HG03060 (cell line): ENCODE measurements around the gene FDXR.

Source experiments
- ATAC-seq: cut with Tn5 transposase; IDR thresholded peaks from one replicate; pipeline ENCODE4 v1.9.1; 2021; ENCODE audit warnings: low read depth, moderate number of reproducible peaks; ENCODE audit not compliant: unreplicated experiment

FDXR gene

DNA sequence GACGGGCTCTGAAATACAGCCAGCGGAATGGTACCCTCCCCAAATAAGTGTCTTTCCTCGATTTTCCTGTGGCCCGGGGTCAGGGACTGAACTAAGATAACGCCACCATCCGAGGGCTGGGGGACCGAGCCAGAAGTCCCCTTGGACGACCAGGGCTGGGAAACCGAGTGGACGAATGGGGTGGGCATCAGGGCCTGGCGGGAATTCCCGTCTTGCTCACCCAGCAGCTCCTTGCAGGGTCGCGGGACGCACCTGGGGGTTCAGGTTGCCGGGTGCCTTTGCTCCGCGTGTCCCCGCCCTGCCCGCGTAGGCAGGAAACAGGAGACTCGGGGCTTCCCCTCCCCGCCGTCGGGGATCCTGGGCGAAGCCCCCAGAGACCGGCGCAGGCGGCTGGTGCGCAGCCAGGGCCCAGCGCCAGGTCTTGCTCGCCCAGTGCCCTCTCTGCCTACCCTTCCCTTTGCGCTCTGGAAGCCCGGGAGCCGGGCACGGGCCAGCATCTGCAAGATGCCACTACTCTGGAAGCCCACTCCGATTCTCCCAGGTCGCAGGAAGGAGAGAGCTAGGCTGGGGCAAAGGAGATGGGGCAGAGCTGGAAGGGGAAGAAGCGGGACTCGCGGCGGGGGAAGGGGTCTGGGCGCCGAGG lies 12.4 kb downstream of the FDXR start:
- no peak for ATAC-seq

DNA sequence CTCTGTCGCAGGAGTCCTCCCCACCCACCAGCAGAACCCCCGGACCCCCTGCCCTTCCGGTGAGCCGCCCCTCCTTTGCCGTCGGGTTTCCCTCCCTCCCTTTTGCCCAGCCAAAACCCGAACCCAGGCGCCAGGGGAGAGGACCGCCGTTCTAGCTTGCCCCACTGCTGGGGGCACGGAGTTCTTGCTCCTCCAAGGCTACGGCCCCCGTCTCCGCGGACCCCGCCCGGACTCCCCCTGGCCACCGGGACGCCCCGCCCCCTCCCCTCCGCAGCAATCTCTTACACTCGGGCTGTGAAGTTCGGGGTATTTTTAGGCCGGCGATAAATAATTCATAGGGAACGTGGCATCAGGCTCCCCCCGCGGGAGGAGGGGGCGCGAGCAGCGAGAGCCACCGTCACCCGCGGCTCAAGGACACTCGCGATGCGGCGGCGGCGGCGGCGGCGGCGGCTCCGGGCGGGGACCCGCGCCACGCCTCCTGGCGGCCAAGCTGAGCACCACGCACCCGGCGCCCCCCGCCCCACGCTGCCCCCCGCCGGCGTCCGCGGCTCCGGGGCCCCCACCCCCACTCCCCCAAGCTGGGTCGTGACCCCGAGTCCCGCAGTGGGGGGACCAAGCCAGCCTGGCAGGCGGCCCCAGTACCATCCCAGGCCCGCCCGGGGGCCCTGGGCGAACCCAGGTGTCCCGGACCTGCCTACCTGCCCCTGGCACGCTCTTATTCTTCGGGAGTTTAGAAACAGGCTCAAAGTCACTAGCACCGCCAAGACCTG lies 13.2 kb downstream of the FDXR start, which contains the start of gene GRIN2C:
Gene GRIN2C, minus strand, starts transcription at position 427 of the 770 bp plus-strand sequence. CDS start 4,793 bp downstream, outside the sequence.
- no peak for ATAC-seq

DNA sequence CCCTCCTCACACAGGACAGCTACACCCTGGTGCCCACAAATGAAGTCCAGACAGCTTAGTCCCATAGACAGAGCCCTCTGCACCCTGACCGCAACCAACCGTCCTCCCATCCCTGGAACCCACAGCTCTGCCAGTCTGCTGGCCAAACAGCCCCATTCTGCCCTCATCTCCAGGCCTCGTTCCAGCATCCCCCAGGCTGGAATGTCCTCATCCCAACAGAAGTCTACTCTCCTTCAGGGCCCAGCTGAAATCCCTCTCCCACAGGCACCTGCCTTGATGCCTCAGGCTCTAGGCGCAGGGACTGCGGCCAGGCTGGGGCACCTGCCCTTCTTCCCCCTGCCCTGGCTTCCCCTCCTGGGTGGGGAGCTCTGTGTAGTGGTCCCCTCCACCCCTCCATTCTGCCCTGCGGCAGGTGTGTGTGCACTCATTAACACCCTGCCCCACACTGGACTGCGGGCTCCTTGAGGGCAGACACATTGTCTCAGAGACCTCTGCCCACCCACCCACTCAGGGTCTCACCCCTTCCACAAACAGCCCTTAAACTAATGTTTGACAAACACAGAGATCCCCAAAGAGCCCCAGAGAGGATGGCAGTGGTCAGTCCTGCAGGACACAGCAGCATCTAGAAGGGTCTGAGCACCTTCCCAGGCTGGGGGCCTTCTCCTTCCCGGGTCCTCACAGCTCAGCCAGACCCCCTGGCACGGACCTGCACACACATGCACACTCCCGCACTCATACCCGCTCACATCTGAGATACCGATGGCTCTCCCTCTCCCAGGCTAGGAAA lies 13.9 kb downstream of the FDXR start:
- ATAC-seq, result no peak

DNA sequence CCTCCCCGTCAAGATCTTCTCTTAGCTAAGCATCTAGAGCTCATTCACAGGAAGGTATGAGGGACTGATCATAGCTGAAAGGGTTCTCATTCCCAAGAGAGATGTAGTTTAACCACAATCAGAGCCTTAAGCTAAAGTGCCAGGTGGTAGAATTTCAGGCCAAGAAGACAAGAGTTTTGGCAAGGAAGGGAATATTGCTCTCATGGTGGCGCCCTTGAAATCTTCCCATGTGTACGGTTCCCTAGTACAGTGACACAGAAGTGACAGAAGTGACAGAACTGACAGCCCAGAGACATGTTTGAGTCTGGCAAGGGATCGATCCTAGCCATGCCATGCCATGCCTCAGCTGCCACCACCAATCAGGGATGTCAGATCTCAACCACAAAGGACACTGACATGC lies 15.6 kb downstream of the FDXR start:
- no peak for ATAC-seq

DNA sequence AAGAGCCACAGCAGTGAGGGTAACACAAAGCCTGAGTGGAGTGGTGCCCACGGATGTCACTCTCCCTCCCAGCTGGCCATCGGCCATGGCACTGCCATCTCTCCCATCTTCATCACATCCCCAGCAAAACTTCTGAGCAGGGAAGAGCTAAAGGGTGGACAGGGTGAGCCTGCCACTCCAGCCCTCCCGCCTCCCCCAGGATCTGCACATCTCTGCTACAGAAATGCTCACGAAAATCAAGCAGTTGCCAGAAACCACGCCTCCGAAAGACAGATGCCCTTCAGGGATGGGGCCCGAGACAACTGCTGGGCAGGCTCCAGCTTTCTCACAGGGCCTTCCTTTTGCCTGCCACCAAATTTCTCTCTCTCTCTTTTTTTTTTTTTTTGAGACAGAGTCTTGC lies 16.7 kb downstream of the FDXR start:
- no peak for ATAC-seq

DNA sequence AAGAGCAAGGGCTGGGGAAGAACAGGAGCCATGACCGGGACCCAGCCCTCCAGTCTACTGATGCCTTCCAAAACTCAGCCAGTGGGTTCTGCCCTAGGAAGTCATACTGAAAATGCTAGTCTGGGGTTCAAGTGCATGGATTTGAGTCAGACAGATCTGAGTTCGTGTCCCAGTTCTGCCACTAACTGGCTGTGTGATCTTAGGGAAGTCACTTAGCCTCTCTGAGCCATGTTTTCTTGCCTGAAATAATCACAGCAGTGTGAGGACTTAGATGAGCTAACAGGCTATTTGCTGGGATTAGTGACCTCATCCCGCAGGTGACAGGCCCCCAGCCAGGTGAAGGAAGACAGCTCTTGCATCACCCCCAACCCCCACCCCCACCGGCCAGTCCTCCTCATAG lies 17.5 kb downstream of the FDXR start:
- no peak for ATAC-seq

DNA sequence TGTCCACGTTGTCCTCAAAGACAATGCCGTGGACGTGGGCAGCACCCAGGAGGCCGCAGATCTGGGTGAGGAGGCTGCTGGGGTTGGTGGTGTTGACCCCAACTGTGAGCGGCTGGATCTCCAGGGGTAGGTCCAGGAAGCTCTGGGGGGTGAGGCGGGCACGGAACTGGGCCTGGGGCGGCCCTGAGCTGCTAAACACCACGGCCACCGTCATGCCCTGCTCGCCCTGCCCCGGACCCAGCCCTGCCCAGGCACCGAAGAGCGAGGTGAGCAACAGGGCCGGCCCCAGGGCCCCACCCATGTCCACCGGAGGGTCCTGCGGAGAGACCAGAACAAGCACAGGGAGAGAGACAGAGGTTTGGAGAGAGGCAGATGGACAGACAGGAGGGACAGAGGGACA lies 18.0 kb downstream of the FDXR start:
- ATAC-seq, result no peak

DNA sequence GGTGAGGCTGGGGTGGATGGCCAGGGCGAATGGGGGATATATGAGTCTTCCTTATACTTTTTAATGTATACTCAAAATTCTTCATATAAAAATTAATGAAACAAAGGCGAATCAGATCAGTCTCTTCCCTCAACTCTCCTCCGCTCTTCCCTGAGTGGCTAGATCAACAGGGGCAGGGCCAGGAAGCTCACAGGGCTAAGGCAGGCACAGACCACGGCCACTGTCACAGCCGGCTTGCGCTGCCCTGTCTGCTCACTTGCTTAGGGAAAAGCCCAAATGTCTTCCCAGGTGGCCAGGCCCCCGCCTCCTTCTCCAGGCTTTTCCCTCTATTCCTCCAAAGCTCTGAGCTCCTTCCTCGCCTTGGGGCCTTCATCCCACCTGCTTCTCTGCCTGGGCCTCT lies 19.1 kb downstream of the FDXR start:
- no peak for ATAC-seq

DNA sequence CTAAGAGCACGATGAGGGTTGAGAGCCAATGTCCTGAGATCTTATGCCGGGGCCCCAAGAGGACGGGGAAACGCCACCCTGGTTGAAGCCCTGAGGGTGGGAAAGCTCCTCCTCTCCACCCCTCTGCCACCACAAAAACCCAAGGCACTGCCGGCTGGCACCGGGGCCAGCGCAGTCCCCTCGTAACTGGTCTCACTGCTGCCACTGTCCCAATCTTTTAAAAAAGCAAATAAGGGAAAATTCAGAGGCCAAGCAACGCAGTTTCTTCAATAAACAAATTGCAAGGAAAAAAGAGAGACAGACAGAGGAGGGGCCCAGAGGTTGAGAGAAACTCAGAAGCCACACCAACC lies 19.8 kb downstream of the FDXR start:
- ATAC-seq, result no peak

DNA sequence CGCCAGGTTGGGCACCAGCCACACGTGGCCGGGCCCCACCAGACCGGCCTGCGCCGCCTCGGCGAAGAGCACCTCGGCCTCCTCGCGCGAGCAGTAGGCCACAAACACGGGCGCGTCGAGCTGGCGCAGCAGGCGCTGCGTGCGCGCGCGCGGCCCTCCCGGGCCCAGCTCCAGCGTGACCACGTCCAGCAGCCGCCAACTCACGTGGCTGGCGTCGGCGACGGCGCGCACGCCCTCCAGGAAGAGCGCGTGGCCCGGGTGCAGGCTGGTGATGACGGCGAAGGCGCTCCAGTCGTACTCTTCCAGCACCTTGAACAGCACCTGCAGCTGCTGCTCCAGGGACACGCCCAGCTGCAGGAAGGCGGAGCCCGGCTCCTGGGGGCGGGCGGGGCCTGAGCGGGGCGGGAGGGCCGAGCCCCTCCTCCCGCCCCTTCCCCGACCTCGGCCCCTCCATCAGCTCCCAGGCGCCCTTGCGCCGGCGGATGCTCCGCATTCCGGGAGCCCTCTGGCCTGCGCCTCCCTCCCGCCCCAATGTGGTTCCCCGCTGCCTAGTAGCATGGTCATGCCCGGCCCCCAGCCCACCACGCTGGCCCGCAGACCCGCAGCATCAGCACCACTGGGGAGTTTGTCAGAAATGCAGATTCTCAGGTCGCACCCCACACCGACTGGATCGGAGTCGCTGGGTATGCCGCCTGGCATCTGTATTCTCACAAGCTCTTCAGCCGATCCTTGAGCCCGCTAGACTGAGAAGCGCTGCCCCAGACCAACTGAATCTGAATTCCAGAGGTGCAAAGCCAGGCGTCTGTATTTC lies 20.4 kb downstream of the FDXR start:
- no peak for ATAC-seq

DNA sequence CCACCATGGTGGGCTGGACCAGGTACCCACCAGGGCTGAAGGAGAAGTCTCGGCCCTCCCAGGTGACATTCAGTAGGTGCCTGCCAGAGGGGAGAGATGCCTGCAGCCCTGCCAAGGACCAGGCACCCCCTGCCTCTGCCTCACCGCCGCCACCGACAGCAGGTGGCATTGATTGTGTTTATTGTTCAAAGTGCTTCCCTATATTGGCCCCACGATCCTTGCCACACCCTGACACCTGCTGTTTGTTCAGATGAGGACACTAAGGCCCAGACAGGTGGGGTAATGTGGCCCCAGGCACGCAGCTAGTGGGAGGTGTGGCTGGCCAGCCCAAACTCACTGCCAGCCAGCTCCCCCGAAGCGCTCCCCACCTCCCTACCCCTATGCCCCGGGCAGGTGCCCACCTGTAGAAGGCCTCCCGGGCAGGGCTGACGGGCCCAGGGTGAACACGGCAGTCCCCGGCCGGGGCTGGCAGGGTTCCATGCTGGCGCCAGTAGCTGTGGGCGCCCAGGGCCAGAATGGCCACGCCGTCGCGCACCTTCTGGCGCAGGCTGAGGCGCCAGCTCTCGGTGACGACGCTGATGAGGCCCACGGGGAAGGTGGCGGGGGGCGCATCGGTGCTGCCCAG lies 21.1 kb downstream of the FDXR start:
- ATAC-seq, result no peak

DNA sequence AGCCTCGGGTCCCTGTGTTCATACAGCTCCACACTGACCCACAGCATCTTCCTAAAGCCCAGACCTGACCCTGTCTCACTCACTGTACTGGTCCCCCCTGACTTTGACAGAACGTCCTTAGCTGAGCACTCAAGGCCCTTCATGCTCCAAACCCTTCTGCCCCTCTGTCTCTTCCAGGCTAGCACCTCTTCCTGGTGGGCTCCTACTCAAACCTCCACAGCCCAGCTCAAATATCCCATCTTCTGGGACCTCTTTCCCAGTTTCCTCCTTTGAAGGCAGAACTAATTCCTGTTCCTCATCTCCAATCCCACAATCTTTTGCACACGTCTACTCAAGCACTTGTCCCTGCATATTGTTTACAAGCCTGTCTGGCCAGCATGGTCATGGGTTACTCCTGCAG lies 21.9 kb downstream of the FDXR start:
- no peak for ATAC-seq

DNA sequence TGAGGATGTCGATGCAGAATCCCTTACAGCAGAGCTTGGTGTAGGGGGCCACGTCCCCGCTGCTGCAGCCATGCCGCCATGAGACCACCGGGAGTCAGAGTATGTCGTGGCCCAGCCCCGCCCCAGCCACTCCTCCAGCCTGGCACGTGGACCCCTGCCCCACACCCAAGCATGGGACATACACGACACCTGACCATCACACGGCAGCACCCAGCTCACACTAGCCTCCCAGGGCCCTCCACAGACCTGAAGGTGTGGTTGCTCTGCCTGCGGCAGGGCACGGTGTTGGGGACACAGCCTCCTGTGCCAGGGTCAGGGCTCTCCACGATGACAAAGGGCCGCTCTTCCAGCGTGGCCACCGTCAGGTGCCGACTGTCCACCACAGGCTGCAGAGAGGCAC lies 22.5 kb downstream of the FDXR start:
- ATAC-seq, result no peak

DNA sequence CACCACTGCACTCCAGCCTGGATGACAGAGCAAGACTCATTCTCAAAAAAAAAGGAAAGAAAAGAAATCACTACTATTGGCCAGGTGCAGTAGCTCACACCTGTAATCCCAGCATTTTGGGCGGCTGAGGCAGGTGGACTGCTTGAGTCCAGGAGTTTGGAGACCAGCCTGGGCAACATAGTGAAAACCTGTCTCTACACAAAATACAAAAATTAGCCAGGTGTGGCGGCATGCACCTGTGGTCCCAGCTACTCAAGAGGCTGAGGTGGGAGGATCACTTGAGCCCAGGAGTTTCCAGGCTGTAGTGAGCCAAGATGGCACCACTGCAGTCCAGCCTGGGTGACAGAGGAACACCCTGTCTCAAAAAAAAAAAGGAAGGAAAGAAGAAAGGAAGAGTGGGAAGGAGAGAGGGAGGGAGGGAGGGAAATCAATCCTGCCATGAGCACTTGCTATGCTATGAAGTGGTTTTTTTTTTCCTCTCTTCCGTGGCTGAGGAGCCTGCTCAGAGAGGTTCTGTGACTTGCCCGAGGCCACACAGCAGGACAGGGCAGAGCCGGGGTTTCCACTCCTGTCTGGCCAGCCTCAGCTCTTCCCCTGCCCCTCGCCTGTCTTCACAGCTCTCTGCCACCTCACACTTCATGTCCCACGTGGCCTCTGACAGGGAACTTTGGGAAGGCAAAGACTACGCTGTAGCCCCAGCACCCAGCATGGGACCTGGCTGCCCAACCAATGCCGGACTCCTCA lies 24.0 kb downstream of the FDXR start:
- ATAC-seq, result no peak

DNA sequence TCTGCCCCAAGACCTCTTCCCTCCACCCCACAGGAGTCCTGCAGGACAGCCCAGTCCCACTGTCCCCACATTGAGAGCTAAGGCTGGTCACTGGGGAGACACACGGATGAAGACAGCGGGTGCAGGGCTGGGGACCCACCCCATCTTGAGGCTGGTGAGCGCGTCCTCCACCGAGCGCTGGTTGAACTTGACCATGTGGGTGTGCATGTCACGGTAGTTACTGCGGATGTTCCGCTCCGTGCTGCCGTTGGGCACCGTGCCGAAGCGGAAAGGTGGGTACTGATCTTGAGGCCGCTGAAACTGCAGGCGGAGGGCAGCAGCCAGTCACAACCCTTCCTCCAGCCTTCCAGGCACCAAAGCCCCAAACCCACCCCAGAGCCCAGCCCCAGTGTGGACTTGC lies 26.2 kb downstream of the FDXR start:
- no peak for ATAC-seq

DNA sequence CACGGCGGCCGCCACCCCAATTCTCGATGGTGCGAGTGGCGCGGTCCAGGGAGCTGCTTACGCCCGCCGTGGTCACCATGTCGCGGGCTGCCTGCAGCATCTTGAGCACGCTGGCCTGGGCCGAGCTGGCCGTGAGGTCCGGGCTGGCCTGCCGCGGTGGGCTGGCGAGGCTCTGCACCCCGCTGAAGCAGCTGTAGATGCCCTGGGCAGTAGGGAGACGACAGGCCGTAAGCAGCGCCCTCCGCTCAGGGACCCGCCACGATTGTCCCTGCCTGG lies 29.5 kb downstream of the FDXR start:
- no peak for ATAC-seq

DNA sequence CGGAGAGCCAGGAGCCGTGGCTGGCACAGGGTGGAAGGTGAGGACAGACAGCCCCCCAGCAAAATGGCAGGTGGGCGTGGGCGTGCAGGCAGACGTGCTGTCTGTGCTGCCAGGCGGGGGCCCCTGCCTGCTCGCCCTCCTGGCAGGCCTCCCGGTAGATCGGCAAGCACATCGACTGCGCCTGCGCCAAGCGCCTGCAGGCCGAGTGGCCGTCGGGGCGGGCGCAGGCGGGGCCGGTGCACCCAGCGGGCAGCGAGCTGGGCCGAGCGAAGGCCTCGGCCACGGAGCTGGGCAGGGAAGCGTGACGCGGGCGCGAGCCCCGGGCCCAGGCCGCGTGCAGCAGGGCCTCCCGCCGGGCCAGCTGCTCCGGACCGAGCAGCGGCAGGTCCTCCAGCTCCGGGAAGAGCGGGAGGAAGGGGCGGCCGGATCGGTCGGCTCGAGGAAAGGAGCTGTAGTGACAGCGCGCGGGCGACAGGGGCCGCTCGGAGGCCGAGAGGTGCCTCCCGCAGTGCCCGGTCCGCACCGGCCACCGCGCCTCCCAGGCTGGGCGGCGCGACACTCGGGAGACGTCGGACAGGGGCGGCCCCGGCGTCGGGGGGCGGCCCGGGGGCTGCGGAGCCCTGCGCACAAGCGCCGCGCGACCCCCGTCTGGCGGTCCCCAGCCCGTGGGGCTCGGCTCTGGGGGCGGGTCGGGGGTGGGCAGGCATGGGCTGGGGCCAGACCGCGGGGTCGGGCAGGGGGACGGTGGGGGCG lies 30.0 kb downstream of the FDXR start:
- no peak for ATAC-seq

DNA sequence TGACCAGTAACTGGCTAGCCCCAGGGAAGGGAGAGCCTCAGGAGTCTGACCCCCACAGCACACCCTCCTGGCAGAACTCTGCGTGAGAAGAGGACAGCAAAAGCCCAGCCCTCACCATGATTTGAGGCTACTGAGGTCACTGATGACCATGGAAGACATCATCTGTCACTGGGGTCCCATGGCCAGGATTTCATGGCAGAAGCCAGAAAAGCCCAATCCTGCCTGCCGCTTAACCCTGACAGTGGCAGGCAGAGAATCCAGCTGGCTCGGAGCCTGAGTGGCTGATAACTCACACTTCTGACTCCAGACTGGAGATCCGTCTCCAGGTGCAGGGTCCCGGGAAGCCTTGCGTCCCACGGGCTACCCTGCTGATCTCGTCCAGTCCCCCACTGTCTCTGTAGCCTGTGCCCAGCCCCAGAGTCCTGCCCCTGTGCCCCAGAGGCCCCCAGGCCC lies 30.6 kb downstream of the FDXR start:
- ATAC-seq, result no peak

DNA sequence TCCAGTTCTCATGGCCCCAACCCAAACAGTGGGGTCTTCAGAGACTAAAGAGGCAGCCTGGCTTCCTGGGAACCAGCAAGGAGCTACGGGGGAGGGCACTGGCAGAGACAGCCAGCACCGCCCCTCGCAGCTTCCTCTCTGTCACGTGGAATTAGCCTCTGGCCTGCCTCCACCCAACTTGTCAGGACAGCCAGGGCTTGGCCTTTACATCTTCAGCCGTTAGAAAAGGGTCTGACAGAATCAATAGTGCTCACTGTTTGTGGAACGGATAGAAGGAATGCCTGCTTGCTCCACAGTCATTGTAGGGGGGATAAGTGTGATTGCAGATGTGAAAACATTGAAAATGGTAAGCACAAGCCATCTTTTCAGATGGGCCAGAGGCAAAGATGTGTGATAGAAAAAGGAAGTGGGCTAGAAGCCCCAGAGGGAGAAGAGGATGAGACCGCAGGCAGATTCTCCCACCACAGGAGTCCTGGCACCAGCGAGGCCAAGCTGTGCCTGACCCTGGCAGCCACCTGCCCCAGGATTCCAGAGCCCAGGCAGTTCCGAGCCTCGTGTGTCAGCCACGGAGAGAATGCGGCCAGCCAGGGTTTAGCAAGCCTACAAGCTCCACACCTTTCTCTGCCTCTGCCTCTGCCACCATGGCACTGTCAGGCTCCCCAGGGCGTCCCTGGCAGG lies 31.7 kb downstream of the FDXR start:
- no peak for ATAC-seq
